ENCODE results near the gene MYLK3. TPM values are rescaled to one million over a fixed set of nuclear protein-coding genes. Genes with fewer than 3 reads are reported as not detected.

Gene MYLK3
- total RNA-seq, 2 experiments from 2014 or later = 0.38 TPM; not detected in 1

DNA sequence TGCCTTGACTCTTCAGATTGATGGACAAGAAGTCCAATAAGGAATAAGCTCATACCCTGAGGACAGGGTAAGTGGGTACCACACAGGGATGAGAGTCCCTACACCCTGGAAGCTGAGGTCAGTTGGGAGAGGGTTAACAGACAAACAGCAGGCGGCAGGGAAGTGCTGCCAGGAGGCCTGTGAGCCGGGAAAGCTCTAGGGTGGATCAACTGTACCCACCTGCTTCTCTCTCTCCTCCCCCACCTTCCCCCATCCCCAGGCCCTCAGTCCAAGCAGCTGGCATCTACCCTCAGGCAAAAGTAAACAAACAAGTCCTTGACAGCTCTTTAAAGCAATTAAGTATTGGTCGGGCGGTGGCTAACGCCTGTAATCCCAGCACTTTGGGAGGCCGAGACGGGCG lies 20.7 kb upstream of the MYLK3 start:
- DNase-seq (no peak), ATAC-seq (ENCODE audit: poor library complexity) (no peak)
- no peak overlapping the region for H3K4me3 ChIP-seq (ENCODE audit: low read length)
- no peaks in the 10 kb centered on the region for H3K27me3 Mint-ChIP-seq
- no peaks in the 10 kb centered on the region for H3K4me1 ChIP-seq (ENCODE audit: insufficient read depth, low read length)
- POLR2A ChIA-PET = no interaction called here
- H3K4me1 Mint-ChIP-seq (ENCODE audit: low read depth) = no peaks in the 10 kb centered on the region
- H3K4me3 Mint-ChIP-seq = no peak overlapping the region
- no peaks in the 10 kb centered on the region for H3K9me3 Mint-ChIP-seq
- TF ChIP-seq, protein P1, sequence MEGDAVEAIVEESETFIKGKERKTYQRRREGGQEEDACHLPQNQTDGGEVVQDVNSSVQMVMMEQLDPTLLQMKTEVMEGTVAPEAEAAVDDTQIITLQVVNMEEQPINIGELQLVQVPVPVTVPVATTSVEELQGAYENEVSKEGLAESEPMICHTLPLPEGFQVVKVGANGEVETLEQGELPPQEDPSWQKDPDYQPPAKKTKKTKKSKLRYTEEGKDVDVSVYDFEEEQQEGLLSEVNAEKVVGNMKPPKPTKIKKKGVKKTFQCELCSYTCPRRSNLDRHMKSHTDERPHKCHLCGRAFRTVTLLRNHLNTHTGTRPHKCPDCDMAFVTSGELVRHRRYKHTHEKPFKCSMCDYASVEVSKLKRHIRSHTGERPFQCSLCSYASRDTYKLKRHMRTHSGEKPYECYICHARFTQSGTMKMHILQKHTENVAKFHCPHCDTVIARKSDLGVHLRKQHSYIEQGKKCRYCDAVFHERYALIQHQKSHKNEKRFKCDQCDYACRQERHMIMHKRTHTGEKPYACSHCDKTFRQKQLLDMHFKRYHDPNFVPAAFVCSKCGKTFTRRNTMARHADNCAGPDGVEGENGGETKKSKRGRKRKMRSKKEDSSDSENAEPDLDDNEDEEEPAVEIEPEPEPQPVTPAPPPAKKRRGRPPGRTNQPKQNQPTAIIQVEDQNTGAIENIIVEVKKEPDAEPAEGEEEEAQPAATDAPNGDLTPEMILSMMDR (IDR thresholded peaks at IDR 0.05) = no peak
- CTCF ChIA-PET = no interaction called here
- no peak overlapping the region for H3K27ac ChIP-seq (ENCODE audit: low read depth in 1 of 2, low read length in 2 of 2)
- intact Hi-C loops (cut with DNase I, micrococcal nuclease) = no loop called here
- no peaks in the 10 kb centered on the region for H3K27me3 ChIP-seq (ENCODE audit: control insufficient read depth in 1 of 2, insufficient read depth in 2 of 2, low read length in 2 of 2)
- H3K27ac Mint-ChIP-seq = no peak overlapping the region
- H3K36me3 ChIP-seq (ENCODE audit: insufficient read depth, low read length) = no peaks in the 10 kb centered on the region
- H3K9me3 ChIP-seq (ENCODE audit: control insufficient read depth in 1 of 2, insufficient read depth in 1 of 2, low read length in 2 of 2) = no peaks in the 10 kb centered on the region
- no peaks in the 10 kb centered on the region for H3K36me3 Mint-ChIP-seq (ENCODE audit: low read depth)

DNA sequence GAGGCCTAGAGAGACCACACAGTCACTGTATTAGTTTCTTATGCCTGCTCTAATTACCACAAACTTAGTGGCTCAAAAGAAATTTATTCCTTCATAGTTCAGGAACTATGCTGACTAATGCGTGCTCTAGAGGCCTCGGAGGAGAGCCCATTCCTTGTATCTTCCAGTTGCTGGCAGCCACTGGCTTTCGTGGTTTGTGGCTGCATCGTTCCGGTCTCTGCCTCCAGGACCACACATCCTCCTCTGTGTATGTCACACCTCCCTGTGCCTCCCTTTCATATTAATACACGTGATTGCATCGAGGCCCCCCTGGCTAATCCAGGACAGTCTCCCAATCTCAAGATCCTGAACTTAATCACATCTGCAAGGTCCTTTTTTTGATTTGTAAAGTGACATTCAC lies 16.9 kb upstream of the MYLK3 start:
- ChIA-PET CTCF (no interaction called here), POLR2A (no interaction called here)
- H3K36me3 ChIP-seq (ENCODE audit: insufficient read depth, low read length) = no peaks in the 10 kb centered on the region
- no peaks in the 10 kb centered on the region for H3K4me1 ChIP-seq (ENCODE audit: insufficient read depth, low read length)
- no peaks in the 10 kb centered on the region for H3K27me3 ChIP-seq (ENCODE audit: control insufficient read depth in 1 of 2, insufficient read depth in 2 of 2, low read length in 2 of 2)
- Mint-ChIP-seq H3K36me3 (ENCODE audit: low read depth) (no peaks in the 10 kb centered on the region), H3K27ac (no peak overlapping the region), H3K27me3 (no peaks in the 10 kb centered on the region), H3K4me1 (ENCODE audit: low read depth) (no peaks in the 10 kb centered on the region), H3K9me3 (no peaks in the 10 kb centered on the region), H3K4me3 (no peak overlapping the region)
- H3K9me3 ChIP-seq (ENCODE audit: control insufficient read depth in 1 of 2, insufficient read depth in 1 of 2, low read length in 2 of 2) = peaks cover 0 to 3% of the 10 kb centered on the region in 2 experiments
- intact Hi-C loops (cut with DNase I, micrococcal nuclease) = no loop called here
- ATAC-seq (ENCODE audit: poor library complexity) (no peak), DNase-seq (no peak)
- H3K27ac ChIP-seq (ENCODE audit: low read depth in 1 of 2, low read length in 2 of 2) = no peak overlapping the region
- H3K4me3 ChIP-seq (ENCODE audit: low read length) = no peak overlapping the region
- TF ChIP-seq, protein P1 (IDR thresholded peaks at IDR 0.05) = no peak

DNA sequence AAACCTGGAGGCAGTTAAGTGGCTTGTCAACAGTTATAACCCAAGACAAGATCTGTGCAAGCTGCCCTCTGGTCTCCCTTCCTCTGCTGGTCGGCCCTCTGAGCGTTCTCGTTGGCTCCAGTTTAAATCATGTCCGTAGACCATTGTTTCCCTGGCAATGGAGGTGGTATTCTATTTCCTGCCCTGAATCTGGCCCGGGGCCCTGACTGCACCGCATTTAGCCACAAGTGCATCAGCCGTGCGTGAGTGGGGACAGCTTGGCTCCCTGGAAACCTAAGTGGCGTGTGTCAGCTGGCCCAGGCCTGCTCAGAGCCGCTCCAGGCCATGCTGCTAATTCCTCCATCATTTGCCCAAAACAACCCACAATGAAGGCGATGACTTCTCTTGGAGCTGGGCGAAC lies 15.0 kb upstream of the MYLK3 start:
- CTCF ChIA-PET = no interaction called here
- no peak overlapping the region for H3K27ac Mint-ChIP-seq
- Histone ChIP-seq H3K4me1 (ENCODE audit: insufficient read depth, low read length) (no peaks in the 10 kb centered on the region), H3K27ac (ENCODE audit: low read depth in 1 of 2, low read length in 2 of 2) (no peak overlapping the region), H3K4me3 (ENCODE audit: low read length) (no peak overlapping the region), H3K27me3 (ENCODE audit: control insufficient read depth in 1 of 2, insufficient read depth in 2 of 2, low read length in 2 of 2) (no peaks in the 10 kb centered on the region), H3K9me3 (ENCODE audit: control insufficient read depth in 1 of 2, insufficient read depth in 1 of 2, low read length in 2 of 2) (peaks cover 0 to 3% of the 10 kb centered on the region in 2 experiments), H3K36me3 (ENCODE audit: insufficient read depth, low read length) (no peaks in the 10 kb centered on the region)
- intact Hi-C loops (cut with DNase I, micrococcal nuclease) = no loop called here
- TF ChIP-seq, protein P1 (IDR thresholded peaks at IDR 0.05) = no peak
- no peak for DNase-seq
- H3K4me1 Mint-ChIP-seq (ENCODE audit: low read depth) = no peaks in the 10 kb centered on the region
- H3K9me3 Mint-ChIP-seq = no peaks in the 10 kb centered on the region
- POLR2A ChIA-PET = no interaction called here
- H3K4me3 Mint-ChIP-seq = no peak overlapping the region
- no peaks in the 10 kb centered on the region for H3K27me3 Mint-ChIP-seq
- no peak for ATAC-seq (ENCODE audit: poor library complexity)
- no peaks in the 10 kb centered on the region for H3K36me3 Mint-ChIP-seq (ENCODE audit: low read depth)

Measured in CD4-positive, alpha-beta T cell (primary cell).